H1 (cell line): Measurements from ENCODE around the gene GRK7. TPM values are rescaled to one million over a fixed set of nuclear protein-coding genes. Genes with fewer than 3 reads are reported as not detected.

Experiments used
- ASH2L ChIP-seq: fragments of 200-600, 300-600 bp; sonication (generic); IDR thresholded peaks from one replicate; pipeline ENCODE4 v1.7.1; 2017; ENCODE audit warnings: low read length
- CBX5 ChIP-seq: fragments of 300-800, 300-1000 bp; sonication (generic); IDR thresholded peaks from 2 replicates; pipeline ENCODE4 v1.7.1; 2016; ENCODE audit warnings: antibody characterized with exemption, low read length, low read depth
- CHD7 ChIP-seq: fragments of 300-600 bp; sonication (generic); IDR thresholded peaks from 2 replicates; pipeline ENCODE4 v1.7.1; 2012; ENCODE audit warnings: low read length, moderate library complexity, mild to moderate bottlenecking, inconsistent platforms; ENCODE audit not compliant: insufficient replicate concordance
- HDAC6 ChIP-seq: IDR thresholded peaks from one replicate; pipeline ENCODE4 v1.7.1; 2012; ENCODE audit warnings: low read depth, mild to moderate bottlenecking, inconsistent platforms, low read length, moderate library complexity
- KDM5A ChIP-seq: fragments of 200-600 bp; IDR thresholded peaks from 2 replicates; pipeline ENCODE4 v1.7.1; 2012; ENCODE audit warnings: mild to moderate bottlenecking, low read length, inconsistent platforms, mixed read lengths
- MAFK ChIP-seq: IDR thresholded peaks from 2 replicates; pipeline ENCODE4 v1.6.1; 2012; ENCODE audit warnings: low read depth, mild to moderate bottlenecking, improper control_type of control experiment, low read length
- RAD21 ChIP-seq, 2 experiments: IDR thresholded peaks in 1 of 2; conservative IDR thresholded peaks in 1 of 2; 2 replicates each; pipeline ENCODE4 v1.6.1; 2011; ENCODE audit warnings: low read depth in 2 of 2, low read length in 2 of 2, improper control_type of control experiment in 1 of 2, inconsistent platforms in 1 of 2, mild to moderate bottlenecking in 1 of 2, moderate library complexity in 1 of 2
- SIX5 ChIP-seq: IDR thresholded peaks from 2 replicates; pipeline ENCODE4 v1.6.1; 2011; ENCODE audit warnings: mild to moderate bottlenecking, low read depth, low read length
- TAF7 ChIP-seq: optimal IDR thresholded peaks from 2 replicates; pipeline ENCODE3; 2011; ENCODE audit warnings: low read depth, mild to moderate bottlenecking, inconsistent platforms, low read length, moderate library complexity, borderline replicate concordance
- polyA plus RNA-seq, 7 experiments: library from polyadenylated mRNA; depleted of rRNA in 3 of 7; stranded (reverse) in 5 of 7; unstranded in 2 of 7; fragments of >200 nt in 5 of 7; fragments of 200-250 nt in 2 of 7; gene quantifications; 1 replicate in 5 of 7; 2 replicates in 1 of 7; 4 replicates in 1 of 7; pipeline versions ENCODE4 v1.2.1 to v1.2.3, GENCODE V29; 2011 to 2013; ENCODE audit warnings: missing spikeins in 2 of 7, mixed read lengths in 2 of 7
- total RNA-seq: library from RNA; stranded (reverse); fragmentation: NEBNext Ultra II Directional; extraction: Animal tissue kit (Norgen Biotek cat#: 25700); gene quantifications from 2 replicates; pipeline ENCODE4 v1.2.1, GENCODE V29; 2021

GRK7 gene
- total and polyA plus RNA-seq, 2 of the 8 experiments (the other 6 are each of a cell fraction or from before 2014, with no cell fraction given) = not detected

GRCh38 chr3:141779667-141780066 is 16.5 kb downstream of the GRK7 start (continued):
- no peak for TF ChIP-seq CHD7
- TF ChIP-seq MAFK = no peak
- TF ChIP-seq HDAC6 = no peak
- no peak for TF ChIP-seq SIX5
- no peak for TF ChIP-seq KDM5A
- TF ChIP-seq ASH2L = no peak
- TF ChIP-seq RAD21 (IDR thresholded peaks at IDR 0.05 in 1 of 2, conservative IDR thresholded peaks at IDR 0.05 in 1 of 2; ENCODE audit: low read depth in 2 of 2, low read length in 2 of 2) = no peak
- TF ChIP-seq CBX5 = no peak
- no peak for TF ChIP-seq TAF7
